ENCODE data around the gene EZH2.
A peak's percentile ranks its signal among the peaks of the same experiment; 100 is the strongest.

The EZH2 gene

DNA sequence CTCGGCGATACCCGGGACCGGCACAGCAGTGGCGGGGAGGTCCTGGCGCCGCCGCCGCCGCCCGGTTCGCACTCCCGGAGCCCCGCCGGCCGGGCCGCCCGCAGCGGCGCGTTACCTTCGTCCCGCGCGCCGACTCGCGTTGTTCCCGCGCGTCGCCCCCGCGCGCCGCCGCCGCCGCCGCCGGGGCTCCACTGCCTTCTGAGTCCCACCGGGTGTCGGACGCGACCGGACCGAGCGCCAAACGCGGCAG, at the start of gene EZH2:
TSS of gene EZH2 (minus strand) at position 243 of the 250 bp plus-strand sequence. CDS start 36,993 bp downstream, outside the sequence.
- DNase-seq: no peak

DNA sequence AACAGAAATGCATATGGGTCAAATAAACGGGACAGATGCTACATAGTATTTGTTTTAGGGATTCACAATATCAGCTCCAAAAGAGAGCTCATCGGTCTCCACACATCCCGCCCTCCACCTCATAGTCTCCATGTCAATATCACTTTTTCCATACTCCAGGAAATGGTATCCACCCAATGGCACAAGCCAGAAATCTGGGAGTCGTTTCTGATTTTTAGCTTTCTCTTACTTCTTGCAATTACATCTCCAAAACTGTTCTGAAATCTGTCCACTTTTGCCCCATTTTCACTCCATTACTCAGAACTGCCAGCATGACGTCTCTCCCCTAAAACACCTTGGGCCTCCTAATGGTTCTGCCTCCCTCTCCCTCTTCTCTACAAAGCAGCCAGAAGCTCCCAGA, 47.4 kb upstream of the EZH2 start:
- DNase-seq: no peak

DNA sequence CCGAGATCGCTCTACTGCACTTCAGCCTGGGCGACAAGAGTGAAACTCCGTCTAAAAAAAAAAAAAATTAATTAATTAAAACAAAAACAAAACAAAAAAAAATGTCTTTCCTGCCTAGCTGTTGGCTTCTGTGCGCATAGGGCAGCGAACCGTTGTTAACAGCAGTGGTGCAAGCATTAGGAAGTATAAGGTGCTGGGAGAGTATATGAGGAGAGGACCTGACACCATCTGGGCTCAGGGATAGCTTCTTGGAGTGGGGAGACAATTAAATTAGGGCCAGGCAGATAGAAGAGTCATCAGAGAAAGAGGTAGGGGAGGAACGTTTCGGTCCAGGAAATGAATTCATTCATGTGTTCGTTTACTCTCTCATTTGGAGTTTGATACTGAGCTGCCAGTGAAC, 46.2 kb upstream of the EZH2 start:
- no peak for DNase-seq

DNA sequence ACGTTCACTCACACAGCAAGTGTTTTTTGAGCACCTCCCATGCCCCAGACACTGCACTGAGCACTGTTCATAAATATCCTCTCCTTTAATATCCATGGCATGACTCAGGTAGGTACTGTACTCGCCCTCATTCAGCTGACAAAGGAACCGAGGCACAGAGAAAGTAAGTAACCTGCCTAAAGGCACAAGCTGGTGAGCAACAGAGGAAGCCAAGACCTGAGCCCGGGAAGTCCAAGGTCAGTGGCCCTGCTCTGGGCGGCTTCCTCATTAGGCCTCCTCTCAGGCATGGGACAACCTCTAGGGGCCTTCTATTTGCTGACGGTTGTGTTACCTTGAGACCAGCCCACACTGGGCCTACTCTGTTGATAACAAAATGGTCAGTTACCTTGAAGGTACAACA, 45.1 kb upstream of the EZH2 start:
- no peak for DNase-seq

DNA sequence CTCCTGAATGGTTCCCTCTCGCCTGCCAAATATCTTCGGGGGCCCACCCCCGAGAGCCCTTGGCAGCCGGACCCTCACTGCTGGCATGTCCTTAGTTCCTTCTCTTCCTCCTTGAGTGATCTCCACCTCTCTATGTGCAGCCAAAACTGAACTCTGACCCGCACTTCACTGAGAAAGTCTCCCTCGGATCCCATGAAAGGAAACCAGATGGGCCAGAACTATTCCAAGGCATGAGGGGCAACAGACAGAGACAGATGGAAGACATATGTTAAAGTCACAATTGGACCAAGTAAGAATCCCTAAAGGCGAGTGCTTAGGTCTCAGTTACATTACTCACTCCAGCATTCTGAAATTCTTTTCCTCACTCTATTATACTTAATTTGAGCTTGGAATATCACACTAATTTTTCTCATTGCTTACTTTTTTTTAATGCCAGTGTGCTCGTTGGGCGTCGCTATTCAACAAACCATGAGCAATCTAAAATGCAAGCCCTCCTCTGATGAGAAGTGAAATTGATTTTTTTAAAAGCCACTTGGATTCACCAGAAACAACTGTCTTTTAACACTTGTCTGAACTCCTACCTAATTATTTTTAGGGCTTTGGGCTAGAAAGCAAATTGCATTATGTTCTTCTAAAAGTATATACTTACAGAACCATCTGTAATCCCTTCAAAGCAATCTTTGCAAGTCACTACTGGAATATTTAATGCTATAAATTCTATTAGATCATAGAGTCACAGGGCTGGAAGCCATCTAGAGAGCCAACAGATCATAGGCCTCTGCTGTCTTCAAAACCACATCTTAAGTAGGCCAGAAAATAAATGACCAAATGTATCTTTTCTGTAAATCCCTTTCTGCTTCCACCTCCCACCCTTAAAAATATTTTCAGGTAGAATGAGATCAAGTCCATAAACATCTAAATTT, 43.3 kb upstream of the EZH2 start:
- no peak for DNase-seq

DNA sequence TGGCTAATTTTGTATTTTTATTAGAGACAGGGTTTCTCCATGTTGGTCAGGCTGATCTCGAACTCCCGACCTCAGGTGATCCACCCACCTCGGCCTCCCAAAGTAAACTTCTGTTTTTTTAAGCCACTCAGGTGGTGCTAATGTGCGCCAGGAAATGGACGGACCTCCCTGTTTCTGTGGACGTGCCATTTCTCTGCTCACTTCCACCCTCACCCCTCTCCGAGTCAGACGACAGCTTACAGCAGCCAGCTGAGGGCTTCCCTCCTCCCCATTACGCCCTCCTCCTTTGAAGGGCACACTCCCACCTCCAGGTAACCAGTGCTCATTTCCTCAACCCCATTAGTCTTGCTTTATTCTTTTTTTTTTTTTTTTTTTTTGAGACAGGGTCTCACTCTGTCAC, 41.7 kb upstream of the EZH2 start:
- no peak for DNase-seq

DNA sequence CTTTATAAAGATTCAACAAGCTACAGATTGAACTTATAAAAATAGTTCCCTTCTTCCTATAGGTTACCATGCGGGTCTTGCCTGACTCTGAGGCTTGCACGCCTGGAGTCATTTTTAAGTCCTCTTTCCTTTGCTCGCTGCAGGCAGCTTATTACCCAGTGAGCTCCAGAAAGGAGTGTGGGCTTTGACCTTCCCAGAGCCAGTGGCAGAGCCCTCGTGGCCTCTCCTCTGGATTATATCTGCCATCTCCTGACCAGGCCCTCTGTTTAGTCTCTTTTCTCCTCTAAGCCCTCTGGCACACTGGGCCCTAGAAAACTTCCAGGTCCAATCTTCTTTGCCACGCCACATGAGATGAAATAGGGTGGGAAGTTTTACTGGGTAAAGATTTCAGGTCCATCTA, 39.9 kb upstream of the EZH2 start:
- DNase-seq: no peak

DNA sequence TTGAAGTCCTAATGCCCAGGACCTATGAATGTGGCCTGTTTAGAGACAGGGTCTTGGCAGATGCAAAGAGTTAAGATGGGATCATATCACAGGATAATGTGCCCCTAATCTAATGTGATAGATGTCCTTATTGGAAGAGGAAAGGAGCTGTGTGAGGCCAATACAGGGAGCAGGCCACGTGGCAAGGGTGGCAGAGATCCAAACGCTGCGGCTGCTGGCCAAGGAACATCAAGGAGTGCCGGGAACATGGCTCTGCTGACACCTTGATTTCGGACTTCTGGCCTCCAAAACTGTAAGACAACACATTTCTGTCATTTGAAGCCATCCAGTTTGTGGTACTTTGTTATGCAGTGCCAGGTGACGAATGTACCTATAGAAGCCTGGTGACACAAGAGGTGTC, 37.7 kb upstream of the EZH2 start:
- no peak for DNase-seq

DNA sequence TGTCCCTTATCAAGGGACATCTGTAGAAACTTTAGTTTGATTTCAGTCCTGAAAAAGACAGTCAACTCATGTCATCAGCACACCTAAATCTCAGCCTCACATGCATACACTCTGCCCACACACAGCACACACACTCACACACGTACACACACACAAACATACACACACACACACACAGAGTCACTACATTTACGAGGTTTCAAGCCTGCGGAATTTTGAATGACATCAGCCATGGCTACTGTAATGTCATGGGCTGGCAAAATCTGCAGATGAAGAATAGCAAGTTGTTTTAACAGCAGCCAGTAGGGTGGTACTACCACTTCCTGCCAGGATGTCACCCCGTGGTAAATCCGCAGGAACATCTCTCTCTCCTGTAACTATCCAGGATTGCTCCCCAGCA, 37.1 kb upstream of the EZH2 start:
- no peak for DNase-seq

DNA sequence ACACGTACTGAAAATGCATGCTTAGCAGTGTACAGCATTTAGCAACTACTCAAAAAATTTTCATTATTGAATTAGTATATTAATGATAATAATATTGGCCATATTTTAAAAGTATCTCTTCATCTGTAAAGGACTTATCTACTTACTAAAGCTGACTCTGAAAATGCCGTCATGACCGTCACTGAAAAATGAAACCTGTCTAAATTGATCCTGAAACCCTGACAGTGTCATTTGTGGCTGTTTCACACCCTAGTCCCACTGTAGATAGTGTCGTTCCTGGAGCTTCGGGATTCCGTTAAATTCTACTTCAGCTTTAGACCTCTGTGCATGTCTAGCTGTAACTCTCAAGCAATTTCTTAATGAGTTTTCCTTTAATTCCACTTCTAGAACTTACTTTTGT, 35.8 kb upstream of the EZH2 start:
- DNase-seq: no peak

DNA sequence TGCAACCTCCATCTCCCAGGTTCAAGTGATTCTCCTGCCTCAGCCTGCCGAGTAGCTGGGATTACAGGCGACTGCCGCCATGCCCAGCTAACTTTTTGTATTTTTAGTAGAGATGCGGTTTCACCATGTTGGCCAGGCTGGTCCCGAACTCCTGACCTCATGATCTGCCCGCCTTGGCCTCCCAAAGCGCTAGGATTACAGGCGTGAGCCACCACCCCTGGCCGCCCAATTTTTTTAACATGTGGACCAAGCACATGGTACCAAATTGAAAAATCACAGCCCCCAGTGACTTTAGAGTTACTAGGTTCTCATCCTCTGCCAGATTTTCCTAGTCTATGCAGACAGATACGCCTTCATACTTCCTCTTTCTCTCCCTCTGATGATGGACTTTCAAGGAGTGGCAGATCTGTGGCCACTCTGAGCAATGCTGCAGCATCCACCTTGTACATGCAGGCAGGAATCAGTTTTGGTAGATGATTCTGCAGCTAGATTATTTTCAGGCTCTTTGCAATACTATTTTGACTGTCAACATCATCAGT, 34.0 kb upstream of the EZH2 start:
- DNase-seq: no peak

DNA sequence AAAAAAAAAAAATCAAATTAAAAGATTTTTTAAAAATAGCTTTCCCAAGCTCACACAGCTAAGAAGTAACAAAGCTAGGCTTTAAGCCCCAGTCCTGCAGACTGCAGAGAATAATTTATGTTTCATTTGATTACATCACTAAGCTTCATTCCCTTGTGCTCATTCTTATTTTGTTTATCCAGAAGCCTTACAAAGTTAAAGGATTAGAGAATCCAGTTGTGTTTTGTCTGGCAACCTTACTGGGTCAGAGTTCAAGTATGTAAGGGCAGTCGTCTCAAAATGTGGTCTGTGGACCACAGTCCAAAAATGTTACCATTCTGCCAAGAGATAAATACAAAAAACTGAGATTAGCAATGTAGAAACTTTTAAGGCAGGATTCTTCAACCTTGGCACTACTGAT, 32.1 kb upstream of the EZH2 start:
- DNase-seq: no peak

DNA sequence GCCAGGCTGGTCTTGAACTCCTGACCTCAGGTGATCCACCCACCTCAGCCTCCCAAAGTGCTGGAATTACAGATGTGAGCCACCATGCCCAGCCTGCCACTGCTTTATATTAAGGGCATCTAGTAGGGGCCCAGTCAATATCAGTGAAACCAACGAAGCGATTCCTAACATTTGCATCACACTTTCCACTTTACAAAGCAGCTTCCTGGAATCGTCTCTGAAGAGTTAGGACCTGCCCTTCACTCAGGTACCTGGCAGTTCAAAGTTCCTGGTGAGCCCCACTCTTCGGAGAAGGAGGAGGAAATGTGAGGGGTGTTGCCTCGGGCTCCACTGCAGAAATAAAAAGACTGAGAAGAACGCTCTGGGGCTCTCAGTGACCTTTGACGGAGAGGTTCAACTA, 31.1 kb upstream of the EZH2 start:
- DNase-seq: no peak

DNA sequence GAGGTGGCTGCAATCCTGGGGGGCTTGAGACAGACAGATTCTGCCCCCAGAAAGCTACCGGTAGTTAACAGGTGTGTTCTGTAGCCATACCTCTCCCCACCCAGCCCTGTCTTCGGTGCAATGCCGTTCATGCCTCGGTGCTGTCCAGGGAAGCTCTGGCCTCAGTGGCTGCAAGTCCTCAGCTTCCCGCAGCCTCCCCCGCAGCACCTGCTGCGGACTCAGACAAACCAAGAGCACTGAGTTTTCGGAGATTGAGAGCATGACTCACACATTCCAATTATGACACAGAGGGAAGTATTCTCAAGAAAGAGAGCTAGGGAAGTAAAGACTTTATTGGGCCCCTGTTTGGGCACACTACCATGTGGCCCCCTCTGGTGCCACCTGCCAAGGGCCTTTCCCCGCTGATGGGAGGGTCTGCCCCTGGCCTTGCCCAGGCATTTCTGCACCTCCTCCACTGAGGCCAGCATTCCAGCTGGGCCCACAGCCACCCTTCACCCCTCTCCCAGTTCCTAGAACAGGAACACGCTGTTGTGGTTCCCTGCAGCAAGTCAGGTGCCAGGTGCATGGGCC, 30.2 kb upstream of the EZH2 start:
- peak; percentile 60 for DNase-seq

DNA sequence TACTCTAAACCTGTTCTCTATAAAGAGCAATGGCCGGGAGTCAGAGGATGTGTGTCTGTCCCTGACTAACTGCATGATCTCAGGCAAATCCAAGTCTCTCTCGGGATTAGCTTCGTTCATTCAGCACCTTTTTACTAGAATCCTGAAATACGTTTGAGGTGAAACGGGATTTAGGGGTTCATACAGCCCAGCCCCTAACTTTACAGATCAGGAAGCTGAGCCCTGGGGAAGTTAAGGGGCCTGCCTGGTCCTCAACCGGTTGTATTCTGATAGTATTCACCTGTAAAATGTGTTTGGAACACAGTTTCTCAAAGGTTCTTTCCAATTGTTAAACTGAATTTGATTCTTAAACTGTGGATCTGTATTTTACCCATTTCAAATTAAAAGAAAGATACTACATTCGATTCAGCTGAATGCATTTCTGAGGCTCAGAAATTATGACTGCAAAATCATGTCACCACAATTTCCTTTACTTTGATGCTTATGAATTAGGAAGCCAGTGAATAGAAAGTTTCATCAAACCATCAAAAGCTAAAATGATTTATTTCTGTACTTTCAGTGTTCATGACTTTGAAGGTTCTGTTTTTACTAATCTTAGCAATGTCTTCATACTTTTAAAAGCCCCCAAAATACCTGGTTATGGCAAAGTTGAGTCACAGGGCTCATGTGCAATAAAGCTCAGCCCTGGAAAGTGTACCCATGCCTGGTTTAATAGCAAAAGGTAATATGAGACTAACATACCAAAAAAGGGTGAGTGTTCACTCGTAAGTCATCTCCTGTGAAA, 28.9 kb upstream of the EZH2 start:
- DNase-seq: no peak

DNA sequence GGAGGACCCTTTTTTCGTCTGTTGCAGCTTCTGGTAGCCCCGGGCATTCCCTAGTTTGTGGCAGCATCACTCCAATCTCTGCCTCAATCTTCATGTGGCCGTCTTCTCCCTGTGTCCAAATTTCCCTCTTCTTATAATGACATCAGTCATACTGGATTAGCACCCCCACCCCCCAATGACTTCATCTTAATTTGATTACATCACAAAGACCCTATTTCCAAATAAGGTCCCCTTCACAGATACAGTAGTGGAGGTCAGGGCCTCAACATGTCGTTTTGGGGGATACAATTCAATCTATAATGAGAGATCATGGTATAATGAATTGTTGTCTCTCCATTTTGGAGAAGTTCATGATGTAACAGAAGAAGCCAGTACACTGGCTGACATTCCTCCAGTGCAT, 28.1 kb upstream of the EZH2 start:
- no peak for DNase-seq

DNA sequence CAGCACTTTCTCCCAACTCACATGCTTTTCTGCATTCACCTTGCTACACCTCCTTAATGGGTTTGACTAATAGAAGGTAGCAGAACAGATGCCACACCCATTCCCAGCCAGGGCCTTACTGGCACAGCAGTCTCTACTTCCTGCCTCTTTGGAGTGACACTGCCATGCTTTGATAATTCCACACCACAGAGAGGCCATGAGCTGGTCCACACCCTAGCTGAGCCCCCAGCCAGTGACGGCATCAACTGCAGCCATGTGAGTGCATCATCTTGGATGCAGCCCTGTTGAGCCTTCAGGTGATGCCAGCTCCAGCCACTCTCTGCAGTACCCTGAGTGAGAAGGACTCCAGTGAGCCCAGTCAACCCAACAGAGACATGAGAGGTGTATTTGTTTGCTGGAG, 27.5 kb upstream of the EZH2 start:
- DNase-seq: peak; percentile 21

DNA sequence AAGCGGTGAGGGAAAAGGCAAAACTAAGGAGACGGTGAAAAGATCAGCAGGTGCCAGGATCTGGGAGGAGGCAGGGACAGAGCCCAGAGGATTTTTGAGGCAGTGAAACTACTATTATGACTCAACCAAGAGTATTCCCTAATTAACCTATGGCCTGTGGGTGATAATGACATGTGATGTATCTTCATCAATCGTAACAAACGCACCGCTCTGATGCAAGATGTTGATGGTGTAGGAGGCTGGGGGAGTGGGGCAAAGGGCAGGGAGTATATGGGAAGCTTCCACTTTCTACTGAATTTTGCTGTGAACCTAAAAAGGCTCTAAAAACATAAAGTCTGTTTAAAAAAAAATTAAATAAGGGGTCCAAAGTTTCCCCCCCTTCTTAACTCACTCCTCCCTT, 25.5 kb upstream of the EZH2 start:
- DNase-seq: no peak

DNA sequence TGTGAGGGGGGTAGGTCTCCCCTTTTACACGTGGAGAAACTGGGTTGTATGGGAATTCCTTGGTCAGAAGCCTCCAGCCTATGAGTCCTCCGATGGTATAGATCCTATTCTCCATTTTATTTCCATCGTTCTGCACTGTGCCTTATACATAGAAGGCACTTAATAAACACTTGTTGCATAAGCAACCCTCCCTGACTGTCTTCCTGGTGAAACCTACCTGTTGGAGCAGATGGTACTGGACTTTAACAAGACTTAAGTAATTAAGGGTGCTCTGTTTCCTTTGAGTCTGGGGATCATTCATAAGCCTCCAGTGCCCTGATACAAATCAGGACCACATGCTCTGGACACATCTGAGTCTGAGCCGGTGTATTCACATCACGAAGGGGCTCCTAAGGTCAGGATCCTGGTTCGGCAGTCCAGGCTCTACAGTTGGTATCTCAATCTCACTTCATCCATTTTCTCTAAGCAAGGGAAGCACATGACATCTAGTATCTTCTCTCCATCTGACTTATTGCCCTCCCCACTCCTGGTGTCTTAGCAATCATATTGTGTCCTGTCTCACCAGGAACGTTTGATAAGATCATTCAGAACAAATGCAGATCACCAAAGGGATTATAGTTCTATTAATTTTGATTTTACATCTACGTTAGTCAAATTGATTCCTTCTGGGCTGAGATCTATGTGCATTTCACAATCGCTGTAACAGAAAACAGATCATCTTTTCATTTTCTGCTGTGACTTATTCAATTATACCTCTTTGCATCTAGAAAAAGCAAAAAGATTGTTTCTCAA, 22.8 kb upstream of the EZH2 start:
- DNase-seq: no peak

DNA sequence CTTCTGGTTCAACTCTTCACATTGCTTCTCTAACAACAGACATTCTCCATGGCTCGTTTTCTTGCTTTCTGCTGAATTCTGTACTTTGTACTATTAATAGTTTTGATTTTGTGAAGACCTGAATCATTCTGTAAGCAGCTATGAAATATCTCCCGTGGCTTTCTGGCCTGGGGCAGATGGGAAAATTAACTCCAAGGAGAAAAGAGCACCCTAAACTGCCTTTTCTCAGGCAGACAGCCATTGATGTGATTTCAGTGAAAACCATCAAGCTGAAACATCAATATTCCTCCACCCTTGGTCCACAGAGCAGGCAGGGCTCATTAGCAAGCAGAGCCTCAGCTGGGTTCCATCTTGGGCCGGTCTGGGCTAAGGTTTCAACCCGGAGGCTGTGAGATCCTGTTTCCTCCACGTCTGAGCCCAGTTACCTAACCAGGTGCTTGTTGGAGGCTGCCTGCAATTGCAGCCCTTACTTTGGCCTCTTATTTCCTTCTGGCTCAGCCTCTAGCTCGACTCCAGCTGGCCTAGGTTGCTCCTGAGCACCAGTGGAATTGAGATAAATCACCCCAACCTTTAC, 21.1 kb upstream of the EZH2 start:
- DNase-seq: no peak

DNA sequence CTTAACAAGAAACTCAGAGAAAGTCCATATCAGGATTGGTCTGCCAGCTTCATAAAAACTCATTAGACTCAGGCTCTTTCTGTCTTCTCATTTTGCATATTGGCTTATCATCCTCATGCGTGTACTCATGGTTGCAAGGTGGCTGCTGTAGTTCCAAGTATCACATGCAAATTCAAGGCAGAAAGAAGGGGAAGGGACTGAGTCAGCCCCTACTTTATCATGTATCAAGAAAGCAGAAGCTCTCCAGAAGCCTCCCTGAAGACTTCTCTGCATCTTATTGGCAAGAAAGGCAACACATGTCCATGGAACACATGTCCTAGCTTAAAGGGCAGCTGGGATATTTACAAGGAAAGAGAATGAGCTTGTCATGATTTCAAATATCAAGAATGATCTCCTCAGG, 19.4 kb upstream of the EZH2 start:
- no peak for DNase-seq

DNA sequence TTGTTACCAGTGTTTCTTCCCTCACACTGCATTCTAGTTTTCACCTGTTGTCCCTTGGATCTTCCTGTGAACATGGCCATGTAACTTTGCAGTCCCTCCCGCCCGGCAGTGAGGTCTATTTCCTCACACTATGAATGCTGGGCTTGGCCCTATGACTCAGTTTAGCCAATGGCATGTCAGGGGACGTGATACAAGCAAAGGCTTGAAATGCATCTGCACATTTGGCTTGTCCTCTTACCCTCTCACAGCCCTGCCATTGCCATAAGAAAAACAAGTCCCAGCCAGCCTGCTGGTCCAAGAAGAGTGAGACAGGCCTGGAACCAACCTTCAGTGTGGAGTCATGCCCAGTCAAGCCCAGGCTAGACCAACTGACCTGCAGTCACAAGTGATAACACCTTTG, 17.1 kb upstream of the EZH2 start:
- DNase-seq: no peak

All from DMS53 (cell line).